A549 (cell line): Measurements from ENCODE around the gene THAP7.

Experiments used
- BHLHE40 ChIP-seq: IDR thresholded peaks from 2 replicates; pipeline ENCODE4 v1.6.1; 2012; ENCODE audit warnings: low read depth, low read length, inconsistent platforms
- CBX8 ChIP-seq: fragments of 200-600 bp; sonication (generic); IDR thresholded peaks from 2 replicates; pipeline ENCODE4 v1.6.1; 2016
- EP300 ChIP-seq, 2 experiments: fragments of >200 bp; sonication (Bioruptor Twin); formaldehyde crosslinking; IDR thresholded peaks; 2 replicates in 1 of 2; 3 replicates in 1 of 2; pipeline ENCODE4 v1.6.1; 2016 to 2017
- JUN ChIP-seq, 2 experiments: fragments of >200 bp; sonication (Bioruptor Twin); formaldehyde crosslinking; IDR thresholded peaks; 2 replicates in 1 of 2; 3 replicates in 1 of 2; pipeline ENCODE4 v1.6.1; 2016 to 2017
- KDM1A ChIP-seq: fragments of 200-600 bp; sonication (generic); IDR thresholded peaks from 2 replicates; pipeline ENCODE4 v1.6.1; 2016; ENCODE audit warnings: low read depth, mild to moderate bottlenecking
- MAFK ChIP-seq: fragments of 450-650 bp; IDR thresholded peaks from 2 replicates; pipeline ENCODE4 v1.6.1; 2014; ENCODE audit not compliant: partially characterized antibody
- MYC ChIP-seq: IDR thresholded peaks from 2 replicates; pipeline ENCODE4 v1.6.1; 2012; ENCODE audit warnings: mild to moderate bottlenecking, inconsistent platforms, low read length, improper control_type of control experiment, borderline replicate concordance
- POLR2A ChIP-seq: IDR thresholded peaks from 2 replicates; pipeline ENCODE4 v1.6.1; 2012; ENCODE audit warnings: mild to moderate bottlenecking, low read length
- RAD21 ChIP-seq, 2 experiments: fragments of >200 bp in 1 of 2; sonication (Bioruptor Twin) in 1 of 2; formaldehyde crosslinking in 1 of 2; IDR thresholded peaks in 1 of 2; conservative IDR thresholded peaks in 1 of 2; 2 replicates in 1 of 2; 3 replicates in 1 of 2; pipeline ENCODE4 v1.6.1; 2012 to 2018; ENCODE audit warnings: inconsistent platforms in 1 of 2
- TP53 ChIP-seq: fragments of 250-450 bp; sonication (Bioruptor Pico); IDR thresholded peaks from 2 replicates; pipeline ENCODE4 v1.5.0; 2021; ENCODE audit warnings: mild to moderate bottlenecking, moderate library complexity
- ZFP36 ChIP-seq: fragments of 450-650 bp; IDR thresholded peaks from 2 replicates; pipeline ENCODE4 v1.6.1; 2014; ENCODE audit warnings: borderline replicate concordance; ENCODE audit not compliant: partially characterized antibody
- TF ChIP-seq, protein P1 (sequence below): fragments of >200 bp; sonication (Bioruptor Twin); formaldehyde crosslinking; IDR thresholded peaks from 3 replicates; pipeline ENCODE4 v1.5.1; 2016
- TF ChIP-seq, protein P2 (sequence below): fragments of 200-600 bp; sonication (generic); IDR thresholded peaks from 2 replicates; pipeline ENCODE4 v1.6.1; 2016; ENCODE audit warnings: antibody characterized with exemption, mild to moderate bottlenecking, moderate library complexity
- TF ChIP-seq, protein P3 (sequence below): IDR thresholded peaks from 2 replicates; pipeline ENCODE4 v1.6.1; 2012

DNA sequence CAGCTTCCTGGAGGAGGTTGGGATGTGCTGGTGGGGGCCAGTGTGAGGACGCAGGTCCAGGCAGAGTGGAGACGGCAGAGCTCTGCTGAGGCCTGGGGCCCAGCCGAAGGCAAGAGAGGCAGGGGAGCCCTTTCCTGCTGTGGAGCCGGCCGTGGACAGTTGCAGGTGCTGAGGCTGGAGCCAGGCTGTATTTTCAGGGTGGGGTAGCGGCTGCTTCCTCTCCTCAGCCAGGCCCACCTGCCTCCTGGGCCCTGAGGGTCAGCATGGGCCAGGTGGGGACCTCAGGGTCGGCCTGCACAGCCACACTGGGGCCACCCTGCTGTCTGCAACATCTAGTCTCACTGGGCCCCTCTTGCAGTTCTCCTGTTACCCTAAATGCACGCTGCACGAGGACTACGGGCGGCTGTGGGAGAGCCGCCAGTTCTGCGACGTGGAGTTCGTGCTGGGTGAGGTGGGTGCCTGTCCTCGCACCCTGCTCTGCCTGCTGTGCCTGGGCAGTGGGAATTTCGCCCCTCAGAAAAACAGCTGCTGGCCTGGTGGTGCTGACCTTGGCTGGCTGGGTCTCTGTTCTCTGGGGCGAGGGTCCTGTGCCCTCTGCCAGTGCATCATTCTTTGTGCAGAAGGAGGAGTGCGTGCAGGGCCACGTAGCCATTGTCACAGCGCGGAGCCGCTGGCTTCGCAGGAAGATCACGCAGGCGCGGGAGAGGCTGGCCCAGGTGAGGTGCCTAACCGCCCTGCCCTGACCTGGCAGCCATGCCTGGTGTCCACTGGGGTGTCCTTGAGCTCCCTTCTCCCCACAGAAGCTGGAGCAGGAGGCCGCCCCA, 8.4 kb downstream of the THAP7 start:
- TF ChIP-seq, protein P1, sequence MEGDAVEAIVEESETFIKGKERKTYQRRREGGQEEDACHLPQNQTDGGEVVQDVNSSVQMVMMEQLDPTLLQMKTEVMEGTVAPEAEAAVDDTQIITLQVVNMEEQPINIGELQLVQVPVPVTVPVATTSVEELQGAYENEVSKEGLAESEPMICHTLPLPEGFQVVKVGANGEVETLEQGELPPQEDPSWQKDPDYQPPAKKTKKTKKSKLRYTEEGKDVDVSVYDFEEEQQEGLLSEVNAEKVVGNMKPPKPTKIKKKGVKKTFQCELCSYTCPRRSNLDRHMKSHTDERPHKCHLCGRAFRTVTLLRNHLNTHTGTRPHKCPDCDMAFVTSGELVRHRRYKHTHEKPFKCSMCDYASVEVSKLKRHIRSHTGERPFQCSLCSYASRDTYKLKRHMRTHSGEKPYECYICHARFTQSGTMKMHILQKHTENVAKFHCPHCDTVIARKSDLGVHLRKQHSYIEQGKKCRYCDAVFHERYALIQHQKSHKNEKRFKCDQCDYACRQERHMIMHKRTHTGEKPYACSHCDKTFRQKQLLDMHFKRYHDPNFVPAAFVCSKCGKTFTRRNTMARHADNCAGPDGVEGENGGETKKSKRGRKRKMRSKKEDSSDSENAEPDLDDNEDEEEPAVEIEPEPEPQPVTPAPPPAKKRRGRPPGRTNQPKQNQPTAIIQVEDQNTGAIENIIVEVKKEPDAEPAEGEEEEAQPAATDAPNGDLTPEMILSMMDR = no peak
- TF ChIP-seq BHLHE40 (no peak), POLR2A (no peak), EP300 (IDR thresholded peaks at IDR 0.05) (no peak), TP53 (CRISPR knock-in tag) (no peak), KDM1A (no peak), CBX8 (no peak), RAD21 (conservative IDR thresholded peaks at IDR 0.05 in 1 of 2, IDR thresholded peaks at IDR 0.05 in 1 of 2) (no peak), MAFK (no peak), MYC (no peak), JUN (IDR thresholded peaks at IDR 0.05) (no peak), ZFP36 (no peak)
- TF ChIP-seq, protein P2, sequence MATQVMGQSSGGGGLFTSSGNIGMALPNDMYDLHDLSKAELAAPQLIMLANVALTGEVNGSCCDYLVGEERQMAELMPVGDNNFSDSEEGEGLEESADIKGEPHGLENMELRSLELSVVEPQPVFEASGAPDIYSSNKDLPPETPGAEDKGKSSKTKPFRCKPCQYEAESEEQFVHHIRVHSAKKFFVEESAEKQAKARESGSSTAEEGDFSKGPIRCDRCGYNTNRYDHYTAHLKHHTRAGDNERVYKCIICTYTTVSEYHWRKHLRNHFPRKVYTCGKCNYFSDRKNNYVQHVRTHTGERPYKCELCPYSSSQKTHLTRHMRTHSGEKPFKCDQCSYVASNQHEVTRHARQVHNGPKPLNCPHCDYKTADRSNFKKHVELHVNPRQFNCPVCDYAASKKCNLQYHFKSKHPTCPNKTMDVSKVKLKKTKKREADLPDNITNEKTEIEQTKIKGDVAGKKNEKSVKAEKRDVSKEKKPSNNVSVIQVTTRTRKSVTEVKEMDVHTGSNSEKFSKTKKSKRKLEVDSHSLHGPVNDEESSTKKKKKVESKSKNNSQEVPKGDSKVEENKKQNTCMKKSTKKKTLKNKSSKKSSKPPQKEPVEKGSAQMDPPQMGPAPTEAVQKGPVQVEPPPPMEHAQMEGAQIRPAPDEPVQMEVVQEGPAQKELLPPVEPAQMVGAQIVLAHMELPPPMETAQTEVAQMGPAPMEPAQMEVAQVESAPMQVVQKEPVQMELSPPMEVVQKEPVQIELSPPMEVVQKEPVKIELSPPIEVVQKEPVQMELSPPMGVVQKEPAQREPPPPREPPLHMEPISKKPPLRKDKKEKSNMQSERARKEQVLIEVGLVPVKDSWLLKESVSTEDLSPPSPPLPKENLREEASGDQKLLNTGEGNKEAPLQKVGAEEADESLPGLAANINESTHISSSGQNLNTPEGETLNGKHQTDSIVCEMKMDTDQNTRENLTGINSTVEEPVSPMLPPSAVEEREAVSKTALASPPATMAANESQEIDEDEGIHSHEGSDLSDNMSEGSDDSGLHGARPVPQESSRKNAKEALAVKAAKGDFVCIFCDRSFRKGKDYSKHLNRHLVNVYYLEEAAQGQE = no peak
- TF ChIP-seq, protein P3, sequence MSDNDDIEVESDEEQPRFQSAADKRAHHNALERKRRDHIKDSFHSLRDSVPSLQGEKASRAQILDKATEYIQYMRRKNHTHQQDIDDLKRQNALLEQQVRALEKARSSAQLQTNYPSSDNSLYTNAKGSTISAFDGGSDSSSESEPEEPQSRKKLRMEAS = no peak
